ENCODE results near the gene TBC1D2.

GRCh38 chr9:98218562-98219363 is 36.7 kb downstream of the TBC1D2 start:
- TF ChIP-seq CTCF (IDR thresholded peaks at IDR 0.05; ENCODE audit: low read depth, low read length) (no peak), POLR2A (IDR thresholded peaks at IDR 0.05; ENCODE audit: extremely low read depth, insufficient read length) (no peak), MYC (IDR thresholded peaks at IDR 0.05; ENCODE audit: low read depth, low read length) (no peak), MAX (IDR thresholded peaks at IDR 0.05; ENCODE audit: low read depth, low read length) (no peak)

Measured in NB4 (cell line).